Measurements from ENCODE around the gene IKZF3.
"Not testable (repeated sequence)": the region's sequence is repeated elsewhere in the genome, so short reads cannot be mapped to it uniquely, and the experiment has no call there.

Gene IKZF3

DNA sequence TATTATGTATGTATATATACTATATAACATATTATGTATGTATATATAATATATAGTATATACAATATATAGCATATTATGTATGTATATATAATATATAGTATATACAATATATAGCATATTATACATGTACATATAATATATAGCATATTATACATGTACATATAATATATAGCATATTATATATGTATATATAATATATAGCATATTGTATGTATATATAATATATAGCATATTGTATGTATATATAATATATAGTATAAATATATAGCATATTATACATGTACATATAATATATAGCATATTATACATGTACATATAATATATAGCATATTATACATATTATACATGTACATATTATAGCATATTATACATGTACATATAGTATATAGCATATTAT lies 13.9 kb downstream of the IKZF3 start:
- H3K27me3 Mint-ChIP-seq = not testable (repeated sequence)

DNA sequence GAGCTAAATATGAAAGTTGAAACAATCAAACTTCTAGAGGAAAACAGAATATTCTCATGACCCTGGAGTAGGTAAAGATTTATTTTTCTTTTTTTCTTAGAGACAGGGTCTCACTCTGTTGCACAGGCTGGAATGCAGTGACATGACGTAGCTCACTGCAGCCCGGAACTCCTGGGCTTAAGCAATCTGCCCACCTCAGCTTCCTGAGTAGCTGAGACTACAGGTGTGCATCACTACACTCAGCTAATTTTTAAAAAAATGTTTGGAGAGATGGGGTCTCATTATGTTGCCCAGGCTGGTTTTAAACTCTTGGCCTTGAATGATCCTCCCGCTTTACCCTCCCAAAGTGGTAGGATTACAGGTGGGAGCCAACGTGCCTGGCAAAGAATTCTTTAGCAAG lies 15.5 kb downstream of the IKZF3 start:
- Mint-ChIP-seq H3K4me3 (peak overlapping the region; percentile 37), H3K27me3 (no peaks in the 10 kb centered on the region)

More for the DNA sequence above, 13.9 kb downstream of the IKZF3 start:
- not testable (repeated sequence) for H3K27ac Mint-ChIP-seq (ENCODE audit: low read depth); DNase-seq (ENCODE audit: low spot score in 2 of 2); H3K9me3 Mint-ChIP-seq; ATAC-seq (replicated peaks; ENCODE audit: extremely low read depth, poor library complexity, severe bottlenecking); H3K4me3 Mint-ChIP-seq
- Mint-ChIP-seq H3K4me1 (peaks cover 52% of the 10 kb centered on the region), H3K36me3 (ENCODE audit: insufficient read depth) (peaks cover 20% of the 10 kb centered on the region)

DNA sequence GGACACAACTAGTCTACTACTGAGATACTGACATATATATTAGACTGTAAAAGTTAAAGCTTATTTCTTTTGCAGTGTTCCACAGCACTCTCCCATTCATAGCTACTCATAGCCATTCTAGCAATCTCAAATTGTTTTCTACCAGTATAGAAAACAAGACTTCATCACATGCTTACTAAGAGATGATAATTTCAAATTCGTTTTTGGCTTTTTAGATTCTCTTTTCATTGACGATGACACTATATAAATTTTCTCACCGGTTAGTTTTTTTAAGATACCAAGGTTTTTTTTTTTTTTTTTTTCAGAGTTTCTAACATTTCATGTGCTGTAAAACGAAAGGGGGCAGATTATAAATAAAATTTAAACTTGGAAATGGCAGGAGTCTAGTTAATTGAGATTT lies 17.9 kb downstream of the IKZF3 start:
- Mint-ChIP-seq H3K27me3 (no peaks in the 10 kb centered on the region), H3K9me3 (no peaks in the 10 kb centered on the region), H3K4me1 (peaks cover 60% of the 10 kb centered on the region), H3K27ac (ENCODE audit: low read depth) (peak overlapping the region; percentile 82), H3K4me3 (no peak overlapping the region), H3K36me3 (ENCODE audit: insufficient read depth) (peaks cover 15% of the 10 kb centered on the region)
- ATAC-seq (replicated peaks; ENCODE audit: extremely low read depth, poor library complexity, severe bottlenecking) (no peak), DNase-seq (ENCODE audit: low spot score in 2 of 2) (no peak)

More for the DNA sequence above, 15.5 kb downstream of the IKZF3 start:
- ATAC-seq (replicated peaks; ENCODE audit: extremely low read depth, poor library complexity, severe bottlenecking) = peak; percentile 53
- Mint-ChIP-seq H3K36me3 (ENCODE audit: insufficient read depth) (peaks cover 15% of the 10 kb centered on the region), H3K27ac (ENCODE audit: low read depth) (peak overlapping the region; percentile 64), H3K4me1 (peaks cover 55% of the 10 kb centered on the region), H3K9me3 (no peaks in the 10 kb centered on the region)
- DNase-seq (ENCODE audit: low spot score in 2 of 2) = no peak

DNA sequence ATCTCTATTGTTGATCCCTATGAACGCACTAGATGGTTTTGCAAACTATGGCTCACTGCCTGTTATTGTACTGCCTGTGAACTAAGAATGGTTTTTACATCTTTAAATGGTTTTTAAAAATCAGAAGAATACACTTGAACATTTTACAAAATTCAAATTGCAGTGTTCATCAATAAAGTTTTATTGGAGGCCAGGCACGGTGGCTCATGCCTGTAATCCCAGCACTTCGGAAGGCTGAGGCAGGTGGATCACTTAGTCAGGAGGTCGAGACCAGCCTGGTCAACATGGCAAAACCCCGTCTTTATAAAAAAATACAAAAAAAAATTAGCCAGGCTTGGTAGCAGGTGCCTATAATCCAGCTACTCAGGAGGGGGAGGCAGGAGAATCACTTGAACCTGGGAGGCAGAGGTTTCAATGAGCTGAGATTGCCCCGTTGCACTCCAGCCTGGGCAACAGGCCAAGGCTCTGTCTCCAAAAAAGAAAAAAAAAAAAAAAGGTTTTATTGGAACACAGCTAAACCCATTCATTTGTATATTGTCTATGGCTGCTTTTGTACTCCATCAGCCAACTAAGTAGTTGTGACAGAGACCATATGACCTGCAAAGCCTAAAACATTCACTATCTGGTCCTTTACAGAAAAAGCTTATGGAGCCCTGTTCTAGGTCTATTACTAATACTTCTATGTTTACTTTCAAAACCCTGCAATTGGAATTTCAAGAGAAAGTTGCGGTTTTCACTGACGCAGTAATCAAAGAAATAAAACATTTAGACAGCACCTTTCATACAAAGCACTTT lies 18.9 kb downstream of the IKZF3 start:
- H3K27ac Mint-ChIP-seq (ENCODE audit: low read depth) = peak overlapping the region; percentile 70
- no peaks in the 10 kb centered on the region for H3K9me3 Mint-ChIP-seq
- H3K4me3 Mint-ChIP-seq = no peak overlapping the region
- DNase-seq (ENCODE audit: low spot score in 2 of 2) (no peak), ATAC-seq (replicated peaks; ENCODE audit: extremely low read depth, poor library complexity, severe bottlenecking) (peak; percentile 25)
- H3K36me3 Mint-ChIP-seq (ENCODE audit: insufficient read depth) = peaks cover 20% of the 10 kb centered on the region
- no peaks in the 10 kb centered on the region for H3K27me3 Mint-ChIP-seq
- peaks cover 69% of the 10 kb centered on the region for H3K4me1 Mint-ChIP-seq

DNA sequence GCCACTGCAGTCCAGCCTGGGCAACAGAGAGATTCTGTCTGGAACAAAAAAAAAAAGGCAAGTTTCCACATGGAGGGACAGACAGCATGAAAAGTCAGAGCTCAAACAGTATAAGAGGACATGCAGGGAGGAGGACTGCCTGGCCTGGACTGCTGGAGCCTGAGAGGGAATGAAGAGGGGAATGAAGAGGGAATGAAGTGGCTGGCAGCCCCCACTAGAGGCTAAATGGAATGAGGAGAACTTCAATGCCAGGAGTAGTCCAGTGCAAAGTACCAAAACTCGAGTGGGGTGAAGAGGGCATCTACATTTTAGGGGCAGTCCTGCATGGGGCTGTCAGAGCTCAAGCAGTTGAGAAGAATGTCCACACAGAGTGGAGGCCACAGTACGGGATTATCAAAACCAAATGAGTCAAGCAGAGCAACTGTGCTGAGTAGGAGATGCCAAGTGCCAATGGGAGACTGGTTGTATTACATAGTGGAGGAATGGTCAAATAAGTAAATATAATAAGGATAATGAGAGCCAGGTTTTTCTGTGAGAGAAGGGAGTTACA lies 22.9 kb downstream of the IKZF3 start:
- Mint-ChIP-seq H3K4me3 (no peak overlapping the region), H3K36me3 (ENCODE audit: insufficient read depth) (peaks cover 23% of the 10 kb centered on the region), H3K4me1 (peaks cover 59% of the 10 kb centered on the region), H3K27me3 (no peaks in the 10 kb centered on the region), H3K9me3 (peaks cover 9% of the 10 kb centered on the region), H3K27ac (ENCODE audit: low read depth) (peak overlapping the region; percentile 74)
- no peak for ATAC-seq (replicated peaks; ENCODE audit: extremely low read depth, poor library complexity, severe bottlenecking)
- DNase-seq (ENCODE audit: low spot score in 2 of 2) = no peak

DNA sequence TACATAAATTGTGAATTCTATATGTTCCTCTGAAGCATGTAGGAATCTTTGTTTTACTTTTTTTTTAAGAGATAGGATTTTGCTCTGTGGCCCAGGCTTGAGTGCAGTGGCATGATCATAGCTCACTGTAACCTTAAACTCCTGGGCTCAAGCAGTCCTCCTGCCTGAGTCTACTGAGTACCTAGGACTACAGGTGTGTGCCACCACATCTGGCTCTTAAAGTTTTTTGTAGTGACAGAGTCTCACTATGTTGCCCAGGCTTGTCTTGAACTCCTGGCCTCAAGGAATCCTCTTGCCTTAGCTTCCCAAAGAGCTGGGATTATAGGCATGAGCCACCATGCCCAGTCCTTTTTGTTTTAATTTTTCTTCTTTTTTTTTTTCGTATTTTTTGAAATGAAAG lies 25.3 kb downstream of the IKZF3 start:
- Mint-ChIP-seq H3K27me3 (no peaks in the 10 kb centered on the region), H3K9me3 (peaks cover 9% of the 10 kb centered on the region), H3K36me3 (ENCODE audit: insufficient read depth) (peaks cover 21% of the 10 kb centered on the region), H3K4me3 (no peak overlapping the region), H3K4me1 (peaks cover 59% of the 10 kb centered on the region), H3K27ac (ENCODE audit: low read depth) (peak overlapping the region; percentile 32)
- DNase-seq (ENCODE audit: low spot score in 2 of 2) (no peak), ATAC-seq (replicated peaks; ENCODE audit: extremely low read depth, poor library complexity, severe bottlenecking) (no peak)

DNA sequence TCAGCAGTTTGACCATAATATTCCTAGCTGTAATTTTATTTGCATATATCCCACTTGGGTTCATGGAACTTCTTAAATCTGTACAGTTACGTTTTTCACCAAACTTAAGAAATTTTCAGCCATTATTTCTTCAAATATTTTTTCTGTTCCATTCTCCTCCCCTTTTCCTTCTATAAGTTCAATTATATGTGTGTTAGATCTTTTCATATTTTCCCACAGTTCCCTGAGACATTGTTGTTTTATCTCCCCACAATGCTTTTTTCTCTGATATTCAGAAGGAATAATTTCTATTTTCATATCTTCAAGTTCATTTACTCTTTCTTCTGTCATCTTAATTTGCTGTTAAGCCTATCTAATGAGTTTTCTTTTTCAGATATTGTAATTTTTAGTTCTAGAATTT lies 26.1 kb downstream of the IKZF3 start:
- ATAC-seq (replicated peaks; ENCODE audit: extremely low read depth, poor library complexity, severe bottlenecking) (no peak), DNase-seq (ENCODE audit: low spot score in 2 of 2) (no peak)
- H3K27me3 Mint-ChIP-seq = no peaks in the 10 kb centered on the region
- H3K4me1 Mint-ChIP-seq = peaks cover 57% of the 10 kb centered on the region
- H3K4me3 Mint-ChIP-seq = peak overlapping the region; percentile 14
- peaks cover 9% of the 10 kb centered on the region for H3K9me3 Mint-ChIP-seq
- H3K36me3 Mint-ChIP-seq (ENCODE audit: insufficient read depth) = peaks cover 21% of the 10 kb centered on the region
- peak overlapping the region; percentile 32 for H3K27ac Mint-ChIP-seq (ENCODE audit: low read depth)

DNA sequence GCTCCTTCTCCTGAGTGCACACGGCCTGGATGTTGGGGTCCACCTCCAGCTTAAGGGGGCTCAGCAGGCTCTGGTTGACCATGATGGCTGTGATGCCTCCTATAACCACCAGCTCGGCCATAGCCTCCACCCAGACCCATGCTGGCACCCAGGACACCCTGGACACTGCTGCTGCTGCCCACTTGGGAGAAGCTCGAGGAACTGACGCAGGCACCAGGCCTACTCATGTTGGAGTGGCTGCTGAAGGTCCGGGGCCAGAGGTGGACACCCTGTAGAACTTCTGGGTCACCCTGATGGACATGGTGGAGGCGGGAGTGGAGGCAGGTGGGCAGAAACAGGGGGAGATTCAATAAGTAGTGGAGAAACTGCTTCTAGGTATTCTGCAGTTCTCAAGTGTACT lies 28.0 kb downstream of the IKZF3 start:
- Mint-ChIP-seq H3K4me1 (peaks cover 54% of the 10 kb centered on the region), H3K36me3 (ENCODE audit: insufficient read depth) (peaks cover 20% of the 10 kb centered on the region), H3K9me3 (peaks cover 9% of the 10 kb centered on the region), H3K27me3 (no peaks in the 10 kb centered on the region), H3K4me3 (no peak overlapping the region), H3K27ac (ENCODE audit: low read depth) (peak overlapping the region; percentile 67)
- ATAC-seq (replicated peaks; ENCODE audit: extremely low read depth, poor library complexity, severe bottlenecking) = no peak
- no peak for DNase-seq (ENCODE audit: low spot score in 2 of 2)

DNA sequence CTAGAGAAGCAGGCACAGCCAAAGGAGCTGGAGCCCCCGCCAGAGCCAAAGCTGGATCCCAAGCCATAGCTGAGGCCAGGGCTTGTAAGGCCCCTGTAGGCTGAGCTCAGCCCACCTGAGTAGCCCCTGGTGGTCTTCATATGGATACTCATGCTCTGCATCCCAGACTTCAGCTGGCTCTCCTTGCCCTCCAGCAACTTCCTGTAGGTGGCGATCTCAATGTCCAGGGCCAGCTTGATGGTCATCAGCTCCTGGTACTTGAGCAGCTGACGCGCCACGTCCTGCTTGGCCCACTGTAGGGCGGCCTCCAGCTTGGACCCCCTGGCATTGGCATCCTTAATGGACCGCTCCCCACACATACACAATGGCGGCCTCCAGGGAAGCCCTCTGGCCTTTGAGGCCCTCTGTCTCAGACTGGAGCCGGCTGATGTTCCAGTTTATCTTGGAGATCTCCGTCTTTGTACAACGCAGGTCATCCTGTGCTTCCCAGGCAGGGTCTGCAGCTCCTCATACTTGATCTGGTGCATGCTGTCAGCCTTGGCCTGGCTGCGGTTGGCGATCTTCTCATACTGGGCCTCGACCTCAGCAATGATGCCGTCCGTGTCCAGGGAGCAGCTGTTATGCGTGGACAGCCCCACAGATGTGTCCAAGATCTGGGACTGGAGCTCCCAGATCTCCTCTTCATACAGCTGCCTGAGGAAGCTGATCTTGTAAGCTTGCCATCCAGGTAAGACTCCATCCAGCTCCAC lies 28.9 kb downstream of the IKZF3 start:
- ATAC-seq (replicated peaks; ENCODE audit: extremely low read depth, poor library complexity, severe bottlenecking) = no peak
- Mint-ChIP-seq H3K36me3 (ENCODE audit: insufficient read depth) (peaks cover 22% of the 10 kb centered on the region), H3K4me3 (no peak overlapping the region), H3K4me1 (peaks cover 48% of the 10 kb centered on the region), H3K27ac (ENCODE audit: low read depth) (peak overlapping the region; percentile 67), H3K27me3 (no peaks in the 10 kb centered on the region), H3K9me3 (peaks cover 9% of the 10 kb centered on the region)
- no peak for DNase-seq (ENCODE audit: low spot score in 2 of 2)

DNA sequence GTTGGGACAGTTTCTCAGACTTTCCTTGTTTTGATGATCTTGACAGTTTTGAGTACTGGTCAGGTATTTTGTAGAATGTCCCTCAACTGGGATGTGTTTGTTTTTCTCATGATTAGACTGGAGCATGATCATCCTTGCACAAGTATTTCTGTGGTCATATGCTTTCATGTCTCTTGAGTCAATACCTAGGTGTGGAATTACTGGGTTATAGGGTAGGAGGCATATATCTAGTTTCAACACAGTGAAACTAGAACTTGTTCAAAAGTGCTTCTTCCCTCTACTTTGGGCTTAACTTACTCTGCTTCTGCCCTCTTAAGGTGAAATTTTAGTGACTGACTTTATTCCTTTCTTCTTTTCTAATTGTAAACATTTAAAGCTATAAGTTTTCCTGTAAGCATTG lies 30.1 kb downstream of the IKZF3 start:
- H3K4me1 Mint-ChIP-seq = peaks cover 46% of the 10 kb centered on the region

DNA sequence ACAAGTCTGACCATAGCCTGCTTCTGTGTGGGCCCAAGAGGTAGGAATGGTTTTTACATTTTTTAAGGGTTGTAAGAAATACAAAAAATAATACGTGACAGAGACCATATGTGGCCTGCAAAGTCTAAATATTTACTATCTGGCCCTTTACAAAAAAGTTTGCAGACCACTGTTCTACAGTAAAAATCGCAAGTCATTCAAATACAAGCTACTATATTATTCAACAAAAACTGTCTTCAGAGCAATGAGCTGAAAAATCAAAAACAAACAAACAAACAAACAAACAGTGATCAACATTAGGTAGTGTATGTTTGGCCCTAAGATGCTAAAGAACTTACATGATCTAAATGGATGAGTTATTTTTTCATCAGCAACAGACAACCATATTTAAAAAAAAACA lies 32.5 kb downstream of the IKZF3 start:
- Mint-ChIP-seq H3K4me1 (peaks cover 47% of the 10 kb centered on the region), H3K27me3 (no peaks in the 10 kb centered on the region), H3K36me3 (ENCODE audit: insufficient read depth) (peaks cover 38% of the 10 kb centered on the region), H3K4me3 (no peak overlapping the region), H3K27ac (ENCODE audit: low read depth) (no peak overlapping the region), H3K9me3 (no peaks in the 10 kb centered on the region)
- ATAC-seq (replicated peaks; ENCODE audit: extremely low read depth, poor library complexity, severe bottlenecking) (no peak), DNase-seq (ENCODE audit: low spot score in 2 of 2) (no peak)

More for the DNA sequence above, 30.1 kb downstream of the IKZF3 start:
- Mint-ChIP-seq H3K36me3 (ENCODE audit: insufficient read depth) (peaks cover 23% of the 10 kb centered on the region), H3K9me3 (peaks cover 9% of the 10 kb centered on the region), H3K27ac (ENCODE audit: low read depth) (peak overlapping the region; percentile 67), H3K27me3 (no peaks in the 10 kb centered on the region), H3K4me3 (no peak overlapping the region)
- ATAC-seq (replicated peaks; ENCODE audit: extremely low read depth, poor library complexity, severe bottlenecking) (no peak), DNase-seq (ENCODE audit: low spot score in 2 of 2) (no peak)

DNA sequence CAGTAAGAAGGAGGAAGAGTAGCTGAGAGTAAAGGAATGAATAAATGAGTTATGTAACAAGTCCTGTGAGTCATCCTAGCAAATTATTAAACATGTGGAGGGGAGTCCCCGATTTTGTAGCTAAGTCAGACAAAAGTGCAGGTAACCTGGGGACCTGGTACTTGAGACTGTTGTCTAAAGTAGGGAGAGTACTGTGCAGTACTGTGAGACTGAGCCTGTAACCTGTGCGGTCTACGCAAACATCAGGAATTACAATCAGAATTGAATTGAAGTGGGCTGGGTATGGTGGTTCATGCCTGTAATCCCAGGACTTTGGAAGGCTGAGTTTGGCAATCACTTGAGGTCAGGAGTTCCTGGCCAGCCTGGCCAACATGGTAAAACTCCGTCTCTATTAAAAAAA lies 35.7 kb downstream of the IKZF3 start:
- Mint-ChIP-seq H3K27me3 (no peaks in the 10 kb centered on the region), H3K4me3 (no peak overlapping the region), H3K4me1 (peaks cover 27% of the 10 kb centered on the region), H3K36me3 (ENCODE audit: insufficient read depth) (peaks cover 60% of the 10 kb centered on the region), H3K9me3 (peaks cover 5% of the 10 kb centered on the region), H3K27ac (ENCODE audit: low read depth) (no peak overlapping the region)
- ATAC-seq (replicated peaks; ENCODE audit: extremely low read depth, poor library complexity, severe bottlenecking) (no peak), DNase-seq (ENCODE audit: low spot score in 2 of 2) (no peak)

Measured in central memory CD8-positive, alpha-beta T cell (primary cell).